ENCODE results near the gene RAB27B.
A peak's percentile ranks its signal among the peaks of the same experiment; 100 is the strongest.
"Not testable (repeated sequence)": the region's sequence is repeated elsewhere in the genome, so short reads cannot be mapped to it uniquely, and the experiment has no call there.

RAB27B gene

GRCh38 chr18:54820785-54821275 is 7.4 kb upstream of the RAB27B start:
- not testable (repeated sequence) for DNase-seq

GRCh38 chr18:54822872-54823845 is 5.1 kb upstream of the RAB27B start:
- no peak for DNase-seq

GRCh38 chr18:54824761-54825160 is 3.5 kb upstream of the RAB27B start:
- peak in 1 of 2 experiments; percentile 1 for DNase-seq

- DNase-seq: peak; percentile 4 to 35
Measured at GRCh38 chr18:54825601-54826344, 2.5 kb upstream of the RAB27B start.

GRCh38 chr18:54828986-54829385 is 709 bp downstream of the RAB27B start:
- DNase-seq: no peak

- no peak for DNase-seq
Measured at GRCh38 chr18:54829856-54830255, 1.6 kb downstream of the RAB27B start.

- DNase-seq: no peak
Measured at GRCh38 chr18:54830260-54830659, 2.0 kb downstream of the RAB27B start.

- DNase-seq: no peak
Measured at GRCh38 chr18:54830866-54831265, 2.6 kb downstream of the RAB27B start.

GRCh38 chr18:54835944-54836343 is 7.7 kb downstream of the RAB27B start:
- DNase-seq: no peak

- no peak for DNase-seq
Measured at GRCh38 chr18:54843314-54843713, 15.0 kb downstream of the RAB27B start.

GRCh38 chr18:54845787-54846186 is 17.5 kb downstream of the RAB27B start:
- no peak for DNase-seq

GRCh38 chr18:54848121-54848520 is 19.8 kb downstream of the RAB27B start:
- no peak for DNase-seq

GRCh38 chr18:54849683-54850082 is 21.4 kb downstream of the RAB27B start:
- DNase-seq: no peak

- no peak for DNase-seq
Measured at GRCh38 chr18:54850598-54850997, 22.3 kb downstream of the RAB27B start.

GRCh38 chr18:54852780-54853675 is 24.8 kb downstream of the RAB27B start:
- no peak for DNase-seq

GRCh38 chr18:54855050-54855449 is 26.8 kb downstream of the RAB27B start:
- peak in 1 of 2 experiments; percentile 40 for DNase-seq

GRCh38 chr18:54856105-54856646 is 27.9 kb downstream of the RAB27B start:
- no peak for DNase-seq

- DNase-seq: no peak
Measured at GRCh38 chr18:54857499-54857898, 29.2 kb downstream of the RAB27B start.

- no peak for DNase-seq
Measured at GRCh38 chr18:54859667-54860421, 31.6 kb downstream of the RAB27B start.

GRCh38 chr18:54860941-54861340 is 32.7 kb downstream of the RAB27B start:
- no peak for DNase-seq

- DNase-seq: no peak
Measured at GRCh38 chr18:54867131-54867530, 38.9 kb downstream of the RAB27B start.

GRCh38 chr18:54871231-54871630 is 43.0 kb downstream of the RAB27B start:
- no peak for DNase-seq

Data from NCI-H524 (cell line).